GM12878 (cell line): Measurements from ENCODE around the gene BRIX1. TPM values are rescaled to one million over a fixed set of nuclear protein-coding genes. Genes with fewer than 3 reads are reported as not detected.

ENCODE experiments used
- ATAC-seq: fragments of 200-7000 bp; cut with Tn5 transposase; 3 replicates; pipeline ENCODE4 v1.9.1; 2020; ENCODE audit warnings: mild to moderate bottlenecking, moderate library complexity
- BruUV-seq: library from RNA; stranded (reverse); fragments of 400-500 nt; replicated peaks from 2 replicates; lab custom pipeline; 2021; lab: Mats Ljungman, UMichigan
- CTCF ChIA-PET: fragments of 300-600 bp; sonication (Branson Sonifier 250); formaldehyde crosslinking; extraction: SDS; loops from one replicate; lab custom pipeline; 2021; ENCODE audit warnings: inconsistent platforms; lab: Yijun Ruan, JAX
- POLR2A ChIA-PET: fragments of 350-600 bp; formaldehyde crosslinking; extraction: SDS; loops from one replicate; lab custom pipeline; 2021; ENCODE audit warnings: inconsistent platforms; lab: Charles Lee
- RAD21 ChIA-PET: fragments of 300-600 bp; sonication (Branson Sonifier 250); formaldehyde crosslinking; loops from one replicate; lab custom pipeline; 2023; ENCODE audit warnings: antibody characterized with exemption; ENCODE audit not compliant: unreplicated experiment; lab: Charles Lee
- SMC1A ChIA-PET: fragments of 300-600 bp; sonication (Branson Sonifier 250); formaldehyde crosslinking; loops from one replicate; lab custom pipeline; 2023; ENCODE audit not compliant: unreplicated experiment, uncharacterized antibody; lab: Charles Lee
- DNase-seq: peaks from one replicate; pipeline ENCODE4 v3.0.0-alpha.2; 2011; ENCODE audit warnings: low read depth, low spot score
- FAIRE-seq: peaks from 3 replicates; lab custom pipeline; 2011; peaks lifted over from hg19 to GRCh38; lab: Jason Lieb, UNC
- H2AFZ ChIP-seq: 2 replicates; pipeline ENCODE4 v1.6.0; 2011; ENCODE audit warnings: low read depth, low read length, control low read depth; ENCODE audit not compliant: control insufficient read depth
- H3K27ac ChIP-seq: 2 replicates; pipeline ENCODE4 v1.5.1; 2011; ENCODE audit warnings: control low read depth; ENCODE audit not compliant: control insufficient read depth, insufficient read depth
- H3K27me3 ChIP-seq, 2 experiments: replicated peaks in 1 of 2; 2 replicates each; pipeline versions ENCODE4 v1.6.0 to v1.6.1; 2011; ENCODE audit warnings: low read length in 1 of 2; ENCODE audit not compliant: control insufficient read depth in 2 of 2, insufficient read depth in 2 of 2
- H3K36me3 ChIP-seq, 2 experiments: 2 replicates each; pipeline ENCODE4 v1.5.1; 2011; ENCODE audit warnings: low read length in 1 of 2; ENCODE audit not compliant: control insufficient read depth in 2 of 2, insufficient read depth in 2 of 2
- H3K4me1 ChIP-seq: 2 replicates; pipeline ENCODE4 v1.6.1; 2011; ENCODE audit warnings: mild to moderate bottlenecking, low read length, moderate library complexity, mixed read lengths; ENCODE audit not compliant: control insufficient read depth, insufficient read depth
- H3K4me2 ChIP-seq: 2 replicates; pipeline ENCODE4 v1.6.0; 2011; ENCODE audit warnings: control low read depth; ENCODE audit not compliant: control insufficient read depth, insufficient read depth
- H3K4me3 ChIP-seq: fragments of 200-600 bp; sonication (generic); 2 replicates; pipeline ENCODE4 v1.5.1; 2016
- H3K79me2 ChIP-seq: 2 replicates; pipeline ENCODE4 v1.6.0; 2011; ENCODE audit warnings: low read length; ENCODE audit not compliant: control insufficient read depth, insufficient read depth
- H3K9ac ChIP-seq: 2 replicates; pipeline ENCODE4 v1.8.0; 2011; ENCODE audit warnings: low read length, control low read depth, mixed read lengths; ENCODE audit not compliant: control insufficient read depth, insufficient read depth
- H3K9me3 ChIP-seq: replicated peaks from 3 replicates; pipeline ENCODE4 v1.5.1; 2011; ENCODE audit warnings: mild to moderate bottlenecking, low read length; ENCODE audit not compliant: control insufficient read depth, insufficient read depth
- H4K20me1 ChIP-seq: 2 replicates; pipeline ENCODE4 v1.6.0; 2011; ENCODE audit not compliant: control insufficient read depth, insufficient read depth
- JUND ChIP-seq: IDR thresholded peaks from 2 replicates; pipeline ENCODE4 v1.6.1; 2012; ENCODE audit warnings: low read depth, mild to moderate bottlenecking, low read length, improper control_type of control experiment, moderate library complexity
- RAD21 ChIP-seq: IDR thresholded peaks from 2 replicates; pipeline ENCODE4 v1.6.1; 2011; ENCODE audit warnings: mild to moderate bottlenecking, low read depth, low read length, moderate library complexity; ENCODE audit not compliant: insufficient read depth
- RFX5 ChIP-seq: IDR thresholded peaks from 2 replicates; pipeline ENCODE4 v1.6.1; 2011; ENCODE audit warnings: low read depth, low read length, improper control_type of control experiment
- SMC3 ChIP-seq: IDR thresholded peaks from 2 replicates; pipeline ENCODE4 v1.6.1; 2011; ENCODE audit warnings: low read length, improper control_type of control experiment, borderline replicate concordance
- YY1 ChIP-seq: IDR thresholded peaks from 2 replicates; pipeline ENCODE4 v1.6.1; 2011; ENCODE audit warnings: low read depth, mild to moderate bottlenecking, low read length
- WGBS: methylation state at CpG from one replicate; pipeline ENCODE4 v1.1.6; 2016; ENCODE audit warnings: low lambda C conversion rate; ENCODE audit not compliant: insufficient replicate concordance, insufficient coverage; ENCODE audit errors: missing lambda C conversion rate; 5-methylcytosine and 5-hydroxymethylcytosine counted together
- in situ Hi-C: fragments of 300-500 bp; cut with MboI; formaldehyde crosslinking; loops from 9 replicates; pipeline ENCODE4 v1.14.3; 2018; ENCODE audit warnings: mixed read lengths
- intact Hi-C: fragments of 100-400 bp; cut with micrococcal nuclease; formaldehyde crosslinking; loops from one replicate; pipeline ENCODE4 v1.14.2; 2022; ENCODE audit not compliant: unreplicated experiment
- polyA plus RNA-seq, 11 experiments: library from polyadenylated mRNA; depleted of rRNA in 4 of 11; unstranded in 6 of 11; stranded (reverse) in 5 of 11; fragments of >200 nt; fragmentation: Nextera tagmentation in 4 of 11; fragmentation: Illumina TruSeq in 1 of 11; extraction: Ambion mirVana in 4 of 11; extraction: Trizol in 1 of 11; gene quantifications; 1 replicate in 1 of 11; 2 replicates in 10 of 11; pipeline versions ENCODE4 v1.2.1 to v1.2.3, GENCODE V29; 2011 to 2016; ENCODE audit warnings: inconsistent platforms in 2 of 11, missing spikeins in 2 of 11, low read depth in 1 of 11
- total RNA-seq, 4 experiments: library from RNA; depleted of rRNA in 3 of 4; stranded (reverse); fragments of >200 nt in 3 of 4; fragmentation: Illumina TruSeq in 1 of 4; extraction: Trizol in 1 of 4; gene quantifications; 2 replicates each; pipeline versions ENCODE4 v1.2.1 to v1.2.3, GENCODE V29; 2013 to 2021
- TF ChIP-seq, protein P1 (sequence below), 3 experiments: IDR thresholded peaks in 2 of 3; conservative IDR thresholded peaks in 1 of 3; 2 replicates each; pipeline ENCODE4 v1.5.1; 2011; ENCODE audit warnings: low read depth in 3 of 3, low read length in 3 of 3, mild to moderate bottlenecking in 3 of 3, control low read depth in 2 of 3, moderate library complexity in 2 of 3, inconsistent platforms in 1 of 3, mixed read lengths in 1 of 3; ENCODE audit not compliant: control insufficient read depth in 2 of 3, insufficient read depth in 1 of 3; ENCODE audit errors: extremely low read depth in 1 of 3

The BRIX1 gene
- total and polyA plus RNA-seq, 10 of the 15 experiments (the other 5 are each of a cell fraction or from before 2014, with no cell fraction given): 48.3 to 119 (median 78.9) TPM

DNA sequence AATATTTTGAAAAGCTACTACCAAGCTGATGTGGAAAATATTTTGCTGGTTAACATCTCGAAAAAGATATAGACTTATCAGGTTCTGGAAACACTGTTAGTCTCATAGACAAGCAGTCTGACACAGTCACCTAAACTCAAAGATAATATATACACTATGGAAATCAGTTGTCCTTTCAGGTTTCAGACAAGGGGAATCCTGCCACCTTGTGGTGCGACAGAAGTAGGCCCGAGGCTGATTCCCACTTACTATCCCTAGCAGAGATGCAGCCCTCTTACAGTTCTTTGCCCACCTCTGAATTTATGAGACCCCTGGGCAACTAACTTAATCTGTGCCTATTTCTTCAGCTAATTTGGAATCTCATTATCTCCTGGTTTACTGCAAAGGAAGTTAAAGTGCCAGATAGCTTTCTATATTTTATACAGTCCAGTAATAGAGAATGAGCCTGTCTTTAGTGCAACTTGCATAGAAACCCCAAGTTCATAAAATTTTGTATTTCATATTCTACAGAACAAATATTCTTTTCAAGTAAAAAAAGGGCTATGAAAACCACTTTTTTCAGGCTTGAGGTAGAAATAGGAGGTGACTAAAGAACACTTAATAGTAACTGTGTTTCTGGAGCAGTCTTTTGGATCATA lies 17.1 kb upstream of the BRIX1 start:
- TF ChIP-seq JUND (no peak), SMC3 (peak; percentile 97), YY1 (peak; percentile 57), RAD21 (peak; percentile 90), RFX5 (no peak)
- TF ChIP-seq, protein P1, sequence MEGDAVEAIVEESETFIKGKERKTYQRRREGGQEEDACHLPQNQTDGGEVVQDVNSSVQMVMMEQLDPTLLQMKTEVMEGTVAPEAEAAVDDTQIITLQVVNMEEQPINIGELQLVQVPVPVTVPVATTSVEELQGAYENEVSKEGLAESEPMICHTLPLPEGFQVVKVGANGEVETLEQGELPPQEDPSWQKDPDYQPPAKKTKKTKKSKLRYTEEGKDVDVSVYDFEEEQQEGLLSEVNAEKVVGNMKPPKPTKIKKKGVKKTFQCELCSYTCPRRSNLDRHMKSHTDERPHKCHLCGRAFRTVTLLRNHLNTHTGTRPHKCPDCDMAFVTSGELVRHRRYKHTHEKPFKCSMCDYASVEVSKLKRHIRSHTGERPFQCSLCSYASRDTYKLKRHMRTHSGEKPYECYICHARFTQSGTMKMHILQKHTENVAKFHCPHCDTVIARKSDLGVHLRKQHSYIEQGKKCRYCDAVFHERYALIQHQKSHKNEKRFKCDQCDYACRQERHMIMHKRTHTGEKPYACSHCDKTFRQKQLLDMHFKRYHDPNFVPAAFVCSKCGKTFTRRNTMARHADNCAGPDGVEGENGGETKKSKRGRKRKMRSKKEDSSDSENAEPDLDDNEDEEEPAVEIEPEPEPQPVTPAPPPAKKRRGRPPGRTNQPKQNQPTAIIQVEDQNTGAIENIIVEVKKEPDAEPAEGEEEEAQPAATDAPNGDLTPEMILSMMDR (IDR thresholded peaks at IDR 0.05 in 2 of 3, conservative IDR thresholded peaks at IDR 0.05 in 1 of 3; ENCODE audit: control insufficient read depth in 2 of 3, extremely low read depth in 1 of 3, insufficient read depth in 1 of 3, low read depth in 3 of 3, low read length in 3 of 3): peak; percentile 77 to 82 (median 79)
- Histone ChIP-seq H3K4me3 (no peak overlapping the region), H3K79me2 (no peaks in the 10 kb centered on the region), H3K27ac (no peak overlapping the region), H4K20me1 (no peaks in the 10 kb centered on the region), H2AFZ (no peak overlapping the region), H3K4me2 (no peak overlapping the region), H3K9ac (no peak overlapping the region), H3K4me1 (no peaks in the 10 kb centered on the region), H3K27me3 (no peaks in the 10 kb centered on the region), H3K9me3 (no peaks in the 10 kb centered on the region), H3K36me3 (no peaks in the 10 kb centered on the region)
- ChIA-PET CTCF (interaction anchor here (0.5 to 5.7 kb wide), 25 partner anchors 9 to 430 kb away, joined by 3 to 44 read pairs (median 5); partner anchors contain the start of genes BRIX1, DNAJC21 and RAD1), POLR2A (interaction anchor here (0.9 kb wide), 1 partner anchor 365 kb away, joined by 3 read pairs; no protein-coding TSS in a partner anchor), SMC1A (interaction anchor here (0.8 to 2.6 kb wide), 11 partner anchors 12 to 416 kb away, joined by 3 to 19 read pairs (median 4); no protein-coding TSS in a partner anchor), RAD21 (interaction anchor here (0.9 to 1.6 kb wide), 6 partner anchors 17 to 424 kb away, joined by 3 to 8 read pairs (median 4); partner anchors contain the start of genes BRIX1 and RAD1)
- no TSS peak for BruUV-seq
- DNase-seq (no peak), FAIRE-seq (peak; percentile 89), ATAC-seq (peak; percentile 94)
- intact Hi-C loops: loop anchor here (1.0 kb wide), 3 partner anchors 375 to 424 kb away; no protein-coding TSS in a partner anchor
- in situ Hi-C loops: no loop called here
- WGBS: 14% methylated on average over 3 of the region's 3 CpGs
